ENCODE measurements around the gene KLK13.

The KLK13 gene

GRCh38 chr19:51010066-51010795 is 54.7 kb downstream of the KLK13 start:
- no peaks in the 10 kb centered on the region for H3K27me3 ChIP-seq (ENCODE audit: control insufficient read depth, insufficient read depth, low read length)
- H2AFZ ChIP-seq, result no peak overlapping the region
- H3K79me2 ChIP-seq, result no peaks in the 10 kb centered on the region
- no peak overlapping the region for H3K9ac ChIP-seq
- no peaks in the 10 kb centered on the region for H3K36me3 ChIP-seq (ENCODE audit: control insufficient read depth, insufficient read depth, low read length)
- no peaks in the 10 kb centered on the region for H3K4me1 ChIP-seq
- H3K4me3 ChIP-seq (ENCODE audit: low read depth, low read length), result no peak overlapping the region
- no peak overlapping the region for H3K4me2 ChIP-seq (ENCODE audit: low read length)
- no peak for TF ChIP-seq CTCF (IDR thresholded peaks at IDR 0.05)
- H3K27ac ChIP-seq, result no peak overlapping the region
- H3K9me3 ChIP-seq (ENCODE audit: control insufficient read depth, low read length), result no peaks in the 10 kb centered on the region

DNA sequence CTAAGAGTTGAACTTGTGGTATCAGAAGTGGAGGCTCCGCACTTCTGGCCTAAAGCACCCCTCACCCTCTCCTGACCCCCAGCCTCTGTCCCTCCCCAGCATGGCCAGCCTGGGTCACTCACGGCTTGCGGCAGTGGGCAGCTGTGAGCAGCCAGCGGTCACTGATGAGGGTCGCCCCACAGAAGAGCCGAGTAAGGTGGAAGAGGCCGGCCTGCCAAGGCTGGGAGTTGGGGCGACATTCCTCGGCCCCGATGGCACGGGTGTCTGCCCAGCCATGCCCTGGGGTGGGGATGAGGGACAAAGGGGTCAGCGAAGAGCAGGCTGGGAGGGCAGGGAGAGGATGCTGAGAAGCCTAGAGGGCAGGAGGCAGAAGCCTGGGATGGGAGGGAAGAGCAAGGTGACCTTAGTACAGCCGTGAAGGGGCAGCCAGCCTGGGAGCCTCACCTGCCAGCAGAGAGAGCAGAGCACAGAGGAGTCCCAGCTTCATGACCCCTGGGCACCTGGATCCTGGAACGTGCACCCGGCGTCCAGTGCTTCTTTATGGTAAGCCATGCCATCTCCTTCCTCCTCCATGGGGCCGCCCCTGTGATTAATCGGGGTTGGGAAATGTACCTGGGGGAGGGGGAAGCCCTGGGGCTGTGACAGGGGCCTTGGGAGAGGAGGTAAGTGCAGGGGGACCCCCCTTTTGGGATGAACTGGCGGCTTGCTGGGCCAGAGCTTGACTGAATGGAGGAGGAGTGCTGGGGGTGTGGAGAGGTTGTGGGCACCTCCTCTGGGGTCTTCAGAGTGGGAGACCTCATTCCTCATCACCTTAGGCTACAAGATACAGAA is 55.6 kb downstream of the KLK13 start:
- Histone ChIP-seq H3K79me2 (no peaks in the 10 kb centered on the region), H3K36me3 (ENCODE audit: control insufficient read depth, insufficient read depth, low read length) (no peaks in the 10 kb centered on the region), H3K27ac (no peak overlapping the region), H3K9ac (no peak overlapping the region), H3K4me3 (ENCODE audit: low read depth, low read length) (no peak overlapping the region), H3K9me3 (ENCODE audit: control insufficient read depth, low read length) (no peaks in the 10 kb centered on the region), H3K4me1 (no peaks in the 10 kb centered on the region), H3K27me3 (ENCODE audit: control insufficient read depth, insufficient read depth, low read length) (no peaks in the 10 kb centered on the region), H2AFZ (no peak overlapping the region), H3K4me2 (ENCODE audit: low read length) (no peak overlapping the region)
- TF ChIP-seq CTCF (IDR thresholded peaks at IDR 0.05), result no peak

- Histone ChIP-seq H3K4me1 (no peaks in the 10 kb centered on the region), H2AFZ (no peak overlapping the region), H3K27ac (no peak overlapping the region), H3K4me3 (ENCODE audit: low read depth, low read length) (no peak overlapping the region), H3K79me2 (no peaks in the 10 kb centered on the region), H3K36me3 (ENCODE audit: control insufficient read depth, insufficient read depth, low read length) (no peaks in the 10 kb centered on the region), H3K9ac (no peak overlapping the region), H3K27me3 (ENCODE audit: control insufficient read depth, insufficient read depth, low read length) (no peaks in the 10 kb centered on the region), H3K9me3 (ENCODE audit: control insufficient read depth, low read length) (no peaks in the 10 kb centered on the region), H3K4me2 (ENCODE audit: low read length) (no peak overlapping the region)
- TF ChIP-seq CTCF (IDR thresholded peaks at IDR 0.05), result no peak
These were observed 57.4 kb downstream of the KLK13 start for GRCh38 chr19:51007488-51007887.

DNA sequence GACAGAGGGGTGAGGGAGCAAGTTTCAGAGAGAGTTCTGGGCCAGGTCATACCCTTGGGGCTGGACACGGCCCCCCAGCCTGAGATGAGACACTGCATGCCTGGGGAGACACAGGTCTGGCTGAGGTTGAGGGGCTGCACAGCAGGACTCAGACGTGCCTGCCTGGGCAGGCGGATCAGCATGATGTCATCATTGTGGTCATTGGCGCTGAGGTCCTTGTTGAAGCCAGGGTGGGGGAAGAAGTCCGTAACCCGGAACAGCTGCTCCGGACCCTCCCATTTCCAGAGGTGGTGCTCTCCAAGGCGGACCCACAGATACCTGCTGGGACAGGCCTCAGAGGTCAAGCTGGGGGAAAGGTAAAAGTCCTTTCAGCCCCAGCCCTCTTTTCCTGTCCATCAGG is 58.5 kb downstream of the KLK13 start:
- H3K4me3 ChIP-seq (ENCODE audit: low read depth, low read length), result no peak overlapping the region
- no peaks in the 10 kb centered on the region for H3K4me1 ChIP-seq
- H2AFZ ChIP-seq, result no peak overlapping the region
- H3K27ac ChIP-seq, result no peak overlapping the region
- no peaks in the 10 kb centered on the region for H3K9me3 ChIP-seq (ENCODE audit: control insufficient read depth, low read length)
- no peak overlapping the region for H3K9ac ChIP-seq
- no peaks in the 10 kb centered on the region for H3K27me3 ChIP-seq (ENCODE audit: control insufficient read depth, insufficient read depth, low read length)
- no peaks in the 10 kb centered on the region for H3K79me2 ChIP-seq
- H3K36me3 ChIP-seq (ENCODE audit: control insufficient read depth, insufficient read depth, low read length), result no peaks in the 10 kb centered on the region
- TF ChIP-seq CTCF (IDR thresholded peaks at IDR 0.05), result no peak
- H3K4me2 ChIP-seq (ENCODE audit: low read length), result no peak overlapping the region

Data from parathyroid adenoma (tissue), 2 donors.